ENCODE results near the gene AP3S2.
"Not testable (repeated sequence)": the region's sequence is repeated elsewhere in the genome, so short reads cannot be mapped to it uniquely, and the experiment has no call there.

Gene AP3S2

GRCh38 chr15:89869490-89869889 is 24.3 kb downstream of the AP3S2 start:
- not testable (repeated sequence) for DNase-seq (ENCODE audit: low read depth in 2 of 2, low spot score in 1 of 2)

GRCh38 chr15:89864958-89865739 is 28.6 kb downstream of the AP3S2 start:
- no peak for DNase-seq (ENCODE audit: low read depth in 2 of 2, low spot score in 1 of 2)

- no peak for DNase-seq (ENCODE audit: low read depth in 2 of 2, low spot score in 1 of 2)
These were observed 29.9 kb downstream of the AP3S2 start for GRCh38 chr15:89863918-89864317.

GRCh38 chr15:89860891-89861290 is 32.9 kb downstream of the AP3S2 start:
- no peak for DNase-seq (ENCODE audit: low read depth in 2 of 2, low spot score in 1 of 2)

DNA sequence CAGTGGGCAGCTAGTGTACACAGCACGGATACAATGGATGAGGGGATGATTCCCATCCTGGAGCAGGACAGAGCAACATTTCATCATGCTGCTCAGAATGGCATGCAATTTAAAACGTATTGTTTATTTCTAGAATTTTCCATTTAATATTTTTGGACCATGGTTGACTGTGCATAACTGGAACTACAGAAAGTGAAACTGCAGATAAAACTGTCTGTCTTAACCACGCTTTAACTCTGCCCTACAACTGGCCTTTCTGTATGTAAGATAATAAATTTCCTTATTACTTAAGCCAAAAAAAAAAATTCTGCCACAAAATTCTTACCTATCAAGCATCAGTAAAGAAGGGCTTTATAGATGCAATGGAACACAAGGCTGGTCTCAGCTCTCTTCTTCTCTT is 33.4 kb downstream of the AP3S2 start:
- DNase-seq (ENCODE audit: low read depth in 2 of 2, low spot score in 1 of 2): no peak

- DNase-seq (ENCODE audit: low read depth in 2 of 2, low spot score in 1 of 2): no peak
These were observed 34.9 kb downstream of the AP3S2 start for GRCh38 chr15:89858661-89859458.

DNA sequence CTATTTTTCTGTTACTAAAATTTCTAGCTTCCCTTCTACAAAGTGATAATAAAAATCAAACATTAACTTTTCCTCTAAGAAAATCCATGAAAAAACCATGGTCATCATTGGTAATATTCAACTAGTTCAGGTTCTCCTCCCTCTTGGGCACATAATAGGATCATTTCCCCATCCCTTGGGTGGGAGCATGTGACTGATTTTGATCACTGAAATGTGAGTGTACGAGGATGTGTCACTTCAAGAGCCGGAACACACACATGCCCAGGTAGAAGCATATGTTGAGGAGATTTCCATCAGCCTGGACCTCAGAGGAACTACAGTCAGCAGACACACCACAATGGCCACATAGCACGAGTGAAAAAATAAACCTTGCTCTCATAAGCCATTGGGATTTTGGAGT is 36.1 kb downstream of the AP3S2 start:
- DNase-seq (ENCODE audit: low read depth in 2 of 2, low spot score in 1 of 2): no peak

DNA sequence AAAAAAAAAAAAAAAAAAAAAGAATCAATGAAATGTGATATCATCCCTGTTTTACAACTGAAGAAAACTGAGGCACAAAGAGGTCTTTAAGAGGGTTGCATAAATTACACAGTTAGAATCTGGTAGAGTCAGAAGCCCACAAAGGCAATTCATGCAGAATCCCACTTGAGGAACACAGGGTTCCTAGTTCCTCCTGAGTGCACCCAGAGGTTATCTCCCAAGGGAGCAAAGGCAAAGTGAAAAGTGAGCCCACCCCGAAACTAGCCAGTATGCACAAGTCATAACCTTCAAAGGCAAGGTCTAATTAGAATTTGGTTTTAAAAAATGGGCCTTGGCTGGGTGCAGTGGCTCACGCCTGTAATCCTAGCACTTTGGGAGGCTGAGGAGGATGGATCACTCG is 37.8 kb downstream of the AP3S2 start:
- DNase-seq (ENCODE audit: low read depth in 2 of 2, low spot score in 1 of 2): no peak

DNA sequence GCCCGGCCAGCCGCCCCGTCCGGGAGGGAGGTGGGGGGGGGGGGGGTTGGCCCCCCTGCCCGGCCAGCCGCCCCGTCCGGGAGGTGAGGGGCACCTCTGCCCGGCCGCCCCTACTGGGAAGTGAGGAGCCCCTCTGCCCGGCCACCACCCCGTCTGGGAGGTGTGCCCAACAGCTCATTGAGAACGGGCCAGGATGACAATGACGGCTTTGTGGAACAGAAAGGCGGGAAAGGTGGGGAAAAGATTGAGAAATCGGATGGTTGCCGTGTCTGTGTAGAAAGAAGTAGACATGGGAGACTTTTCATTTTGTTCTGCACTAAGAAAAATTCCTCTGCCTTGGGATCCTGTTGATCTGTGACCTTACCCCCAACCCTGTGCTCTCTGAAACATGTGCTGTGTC is 38.9 kb downstream of the AP3S2 start:
- DNase-seq (ENCODE audit: low read depth in 2 of 2, low spot score in 1 of 2): not testable (repeated sequence)

- DNase-seq (ENCODE audit: low read depth in 2 of 2, low spot score in 1 of 2): no peak
These were observed 41.3 kb downstream of the AP3S2 start for GRCh38 chr15:89852342-89852995.

DNA sequence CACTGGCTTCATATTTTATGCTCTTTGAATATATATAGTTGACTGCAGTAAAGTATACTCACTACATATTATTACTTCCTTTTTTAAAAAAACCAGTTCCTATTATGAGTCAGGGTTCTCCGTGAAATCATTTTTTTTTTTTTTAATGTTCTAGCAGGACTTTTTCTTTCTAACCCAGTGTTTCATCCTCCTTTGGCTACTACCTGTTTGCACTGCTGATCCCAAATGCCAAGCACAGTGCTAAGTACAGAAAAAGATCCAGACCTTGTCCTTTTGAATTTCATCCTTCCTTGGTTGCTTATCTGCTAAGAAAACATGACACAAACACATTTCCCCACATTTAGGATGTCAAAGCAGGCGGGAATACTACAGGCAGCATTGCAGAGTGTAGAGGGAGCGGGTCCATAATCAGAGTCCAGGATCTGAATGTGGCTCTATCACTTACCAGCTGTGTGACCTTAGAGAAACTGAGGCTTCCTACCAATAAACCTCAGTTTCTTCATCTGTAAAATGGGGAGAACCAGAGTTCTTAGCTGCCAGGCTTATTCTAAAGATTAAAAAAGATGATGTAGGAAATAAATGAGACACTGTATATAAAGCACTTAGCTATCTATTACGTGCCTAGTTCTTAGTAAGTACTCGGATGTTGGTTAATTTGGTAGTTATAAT is 42.0 kb downstream of the AP3S2 start:
- no peak for DNase-seq (ENCODE audit: low read depth in 2 of 2, low spot score in 1 of 2)

DNA sequence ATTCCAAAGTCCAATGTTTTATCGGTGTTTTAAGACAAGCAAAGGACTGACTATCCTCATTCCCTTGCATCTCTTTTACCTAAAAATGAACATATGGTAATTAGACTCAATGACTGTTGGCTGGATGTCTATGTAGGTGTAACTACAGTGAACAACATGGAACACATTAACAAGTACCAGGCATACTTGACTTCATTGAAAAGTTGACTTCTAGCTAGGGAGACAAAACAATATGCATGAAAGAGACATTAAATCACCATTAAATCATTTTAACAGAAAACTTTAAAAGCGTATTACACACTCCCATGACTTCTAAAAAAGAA is 44.9 kb downstream of the AP3S2 start:
- DNase-seq (ENCODE audit: low read depth in 2 of 2, low spot score in 1 of 2): no peak

- DNase-seq (ENCODE audit: low read depth in 2 of 2, low spot score in 1 of 2): no peak
These were observed 46.7 kb downstream of the AP3S2 start for GRCh38 chr15:89847101-89847500.

GRCh38 chr15:89845305-89845893 is 48.4 kb downstream of the AP3S2 start:
- DNase-seq (ENCODE audit: low read depth in 2 of 2, low spot score in 1 of 2): no peak

GRCh38 chr15:89841962-89842361 is 51.8 kb downstream of the AP3S2 start:
- no peak for DNase-seq (ENCODE audit: low read depth in 2 of 2, low spot score in 1 of 2)

GRCh38 chr15:89841306-89841705 is 52.5 kb downstream of the AP3S2 start:
- DNase-seq (ENCODE audit: low read depth in 2 of 2, low spot score in 1 of 2): no peak

- no peak for DNase-seq (ENCODE audit: low read depth in 2 of 2, low spot score in 1 of 2)
These were observed 54.5 kb downstream of the AP3S2 start for GRCh38 chr15:89839167-89839810.

GRCh38 chr15:89837830-89838178 is 56.0 kb downstream of the AP3S2 start:
- no peak for DNase-seq (ENCODE audit: low read depth in 2 of 2, low spot score in 1 of 2)

- DNase-seq (ENCODE audit: low read depth in 2 of 2, low spot score in 1 of 2): no peak
These were observed 56.5 kb downstream of the AP3S2 start for GRCh38 chr15:89837134-89837829.

All from stimulated activated CD8-positive, alpha-beta memory T cell treated with anti-CD3 and anti-CD28 coated beads, Interleukin-4, amount 100 ng/mL, for 1 hour (primary cell).